HG02852 (cell line): Measurements from ENCODE around the gene UBE2L3.
"Not testable (repeated sequence)": the region's sequence is repeated elsewhere in the genome, so short reads cannot be mapped to it uniquely, and the experiment has no call there.

ENCODE experiments used
- ATAC-seq: cut with Tn5 transposase; IDR thresholded peaks from one replicate; pipeline ENCODE4 v1.9.1; 2021; ENCODE audit warnings: mild to moderate bottlenecking, moderate library complexity; ENCODE audit not compliant: unreplicated experiment

UBE2L3 gene

GRCh38 chr22:21599053-21599893, 31.8 kb downstream of the UBE2L3 start:
- no peak for ATAC-seq

DNA sequence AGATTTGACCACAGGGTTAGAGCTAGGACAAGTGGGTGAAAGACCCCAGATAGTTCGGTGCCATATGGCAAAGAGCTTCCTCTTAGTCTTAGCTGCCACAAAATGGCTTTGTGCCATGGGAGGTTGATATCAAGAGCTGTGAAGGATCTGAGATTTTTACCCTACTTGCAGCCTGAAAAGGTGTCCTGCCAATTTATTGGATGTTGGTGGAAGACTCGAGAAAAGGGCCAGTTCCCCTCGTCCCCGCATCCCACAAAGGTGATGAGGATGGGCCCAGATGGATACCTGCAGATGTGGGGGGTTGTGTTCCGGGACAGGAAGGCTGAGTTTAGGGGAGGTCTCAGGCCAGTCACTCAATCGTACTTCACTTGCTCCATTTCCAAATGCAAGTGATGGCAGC, 35.1 kb downstream of the UBE2L3 start:
- ATAC-seq = no peak

- ATAC-seq = no peak
Measured at GRCh38 chr22:21603973-21604372, 36.5 kb downstream of the UBE2L3 start.

DNA sequence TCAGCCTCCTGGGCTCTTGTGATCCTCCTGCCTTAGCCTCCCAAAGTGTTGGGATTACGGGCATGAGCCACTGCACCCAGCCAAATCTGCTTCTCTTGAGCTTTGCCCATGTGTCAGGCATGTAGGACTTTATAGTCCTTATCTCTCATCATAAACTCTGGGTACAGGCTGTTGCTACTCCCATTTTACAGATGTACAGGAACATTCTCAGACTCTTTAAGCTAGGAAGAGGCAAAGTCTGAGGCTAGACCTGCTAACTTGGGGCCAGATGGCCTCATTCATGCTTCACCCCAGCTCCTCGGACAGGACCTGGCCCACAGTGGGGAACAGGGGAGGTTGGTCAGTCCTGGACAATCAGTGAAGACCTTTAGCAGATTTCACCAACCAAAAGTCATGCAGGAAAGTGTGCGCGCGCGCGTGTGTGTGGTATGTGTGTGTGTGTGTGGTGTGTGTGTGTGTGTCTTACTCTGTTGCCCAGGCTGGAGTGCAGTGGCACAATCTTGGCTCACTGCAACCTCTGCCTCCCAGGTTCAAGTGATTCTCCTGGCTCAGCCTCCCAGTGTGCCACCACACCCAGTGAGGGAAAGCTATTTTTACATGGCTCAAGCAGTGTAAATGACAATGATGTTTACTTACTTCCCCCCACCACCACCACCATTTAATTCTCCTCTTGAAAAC, 38.5 kb downstream of the UBE2L3 start:
- ATAC-seq = no peak

GRCh38 chr22:21606775-21607174, 39.3 kb downstream of the UBE2L3 start:
- ATAC-seq = no peak

GRCh38 chr22:21609556-21610157, 42.1 kb downstream of the UBE2L3 start:
- ATAC-seq = not testable (repeated sequence)

GRCh38 chr22:21611210-21611977, 43.9 kb downstream of the UBE2L3 start:
- no peak for ATAC-seq

GRCh38 chr22:21612858-21613257, 45.3 kb downstream of the UBE2L3 start:
- no peak for ATAC-seq

GRCh38 chr22:21613553-21614233, 46.2 kb downstream of the UBE2L3 start:
- no peak for ATAC-seq

GRCh38 chr22:21615731-21616130, 48.2 kb downstream of the UBE2L3 start:
- no peak for ATAC-seq

DNA sequence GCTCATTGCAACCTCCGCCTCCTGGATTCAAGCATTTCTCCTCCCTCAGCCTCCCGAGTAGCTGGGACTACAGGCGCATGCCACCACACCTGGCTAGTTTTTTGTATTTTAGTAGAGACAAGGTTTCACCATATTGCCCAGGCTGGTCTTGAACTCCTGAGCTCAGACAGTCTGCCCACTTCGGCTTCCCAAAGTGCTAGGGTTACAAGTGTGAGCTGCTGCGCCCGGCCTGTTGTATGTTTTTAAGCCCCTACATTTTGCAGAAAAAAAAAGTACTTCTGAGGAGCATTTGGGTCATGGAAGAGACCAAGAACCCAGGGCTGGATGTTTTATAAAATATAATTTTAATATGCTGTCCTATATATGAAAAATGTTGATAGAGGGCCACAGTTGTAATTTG, 49.8 kb downstream of the UBE2L3 start:
- not testable (repeated sequence) for ATAC-seq

DNA sequence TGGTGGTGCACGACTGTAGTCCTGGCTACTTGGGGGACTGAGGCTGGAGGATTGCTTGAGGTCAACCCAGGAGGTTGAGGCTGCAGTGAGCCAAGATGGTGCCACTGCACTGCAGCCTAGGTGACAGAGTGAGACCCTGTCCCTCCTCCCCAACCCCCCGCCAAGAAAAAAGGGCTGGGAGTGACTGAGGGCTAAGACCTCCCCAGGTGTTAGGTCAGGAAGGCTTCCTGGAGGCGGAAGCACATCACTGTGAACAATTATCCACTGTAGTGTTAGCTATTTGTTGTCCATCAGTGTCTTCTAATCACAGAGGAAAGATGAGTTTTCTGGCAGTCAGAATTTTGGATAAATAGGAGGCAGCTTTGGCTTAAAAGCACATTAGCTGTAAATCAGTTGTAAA, 53.5 kb downstream of the UBE2L3 start:
- no peak for ATAC-seq

GRCh38 chr22:21622011-21622918, 54.8 kb downstream of the UBE2L3 start:
- ATAC-seq = no peak

DNA sequence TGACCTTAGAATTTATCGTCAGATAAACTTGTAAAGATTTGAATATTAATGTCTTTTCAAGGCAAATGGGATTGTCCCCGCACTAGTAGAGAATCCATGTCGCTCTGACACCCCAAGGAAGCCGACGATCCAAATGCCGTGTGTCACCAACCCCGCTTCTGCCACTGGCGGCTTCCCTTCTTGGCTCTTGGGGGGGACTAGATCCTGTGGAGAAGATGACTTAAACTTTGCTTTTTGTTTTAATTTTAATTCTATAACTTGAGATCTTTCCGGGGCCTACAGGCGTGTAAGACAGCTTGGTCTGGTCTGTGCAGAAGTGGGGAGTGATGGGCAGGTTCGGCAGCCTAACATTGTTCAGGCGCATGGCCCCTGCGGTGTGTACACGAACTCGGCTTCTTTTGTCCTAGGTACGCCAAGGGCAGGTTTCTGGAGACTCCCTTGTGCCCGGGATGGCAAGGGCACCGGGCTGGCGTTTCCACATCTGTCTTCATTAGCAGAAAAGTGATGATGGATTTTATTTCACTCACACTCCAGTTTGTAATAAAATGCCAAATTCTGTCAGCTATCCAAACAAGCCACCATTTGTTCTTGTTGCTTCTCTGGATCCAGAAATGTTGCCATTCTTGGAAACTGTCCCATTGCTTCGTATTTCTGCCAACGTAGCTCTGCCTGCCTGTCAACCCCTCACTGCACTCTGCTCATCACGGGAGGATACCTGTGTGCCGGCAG, 55.6 kb downstream of the UBE2L3 start:
- no peak for ATAC-seq

GRCh38 chr22:21623648-21623970, 56.1 kb downstream of the UBE2L3 start:
- ATAC-seq = no peak

GRCh38 chr22:21624120-21624879, 56.8 kb downstream of the UBE2L3 start:
- no peak for ATAC-seq

- no peak for ATAC-seq
Measured at GRCh38 chr22:21624880-21625791, 57.6 kb downstream of the UBE2L3 start.
